ENCODE data around the gene DCLK1. TPM values are rescaled to one million over a fixed set of nuclear protein-coding genes. Genes with fewer than 3 reads are reported as not detected.

The DCLK1 gene
- total RNA-seq, 1 experiment from 2014 or later, result 0.10 TPM

GRCh38 chr13:35856084-35856483, 275.1 kb downstream of the DCLK1 start:
- no peak overlapping the region for H3K4me3 ChIP-seq (replicated peaks in 1 of 2; ENCODE audit: low read depth in 1 of 2, low read length in 2 of 2)
- POLR2A ChIA-PET, result no interaction called here
- H3K9me2 ChIP-seq (ENCODE audit: insufficient read depth), result no peaks in the 10 kb centered on the region
- no peak overlapping the region for H3K27ac ChIP-seq (ENCODE audit: low read depth, low read length)
- no peaks in the 10 kb centered on the region for H4K20me1 ChIP-seq (ENCODE audit: insufficient read depth)
- H3K9ac ChIP-seq (ENCODE audit: low read length), result no peak overlapping the region
- RAD21 ChIA-PET (ENCODE audit: low non-redundant PET in 1 of 2, low total read pairs in 2 of 2, uncharacterized antibody in 2 of 2, unreplicated experiment in 2 of 2), result interaction anchor here in 1 of 2 experiments (0.6 kb wide), 1 partner anchor 168 kb away, joined by 3 read pairs; no protein-coding TSS in a partner anchor
- peak overlapping the region; percentile 47 for H3K4me2 ChIP-seq (ENCODE audit: low read length)
- intact Hi-C loops (cut with micrococcal nuclease), result no loop called here
- no peak for ATAC-seq
- no peak overlapping the region for H2AFZ ChIP-seq (ENCODE audit: low read depth, low read length, poor library complexity, severe bottlenecking)
- DNase-seq (ENCODE audit: low read depth, low spot score), result no peak
- BruUV-seq (replicated peaks), result no TSS peak
- no peaks in the 10 kb centered on the region for H3K9me3 ChIP-seq (ENCODE audit: control insufficient read depth in 1 of 2, insufficient read depth in 1 of 2, low read depth in 1 of 2, low read length in 2 of 2)
- CTCF ChIA-PET, result no interaction called here
- no peaks in the 10 kb centered on the region for H3K79me2 ChIP-seq (ENCODE audit: insufficient read depth, low read length)
- no peak for TF ChIP-seq ELF1 (IDR thresholded peaks at IDR 0.05; ENCODE audit: borderline replicate concordance, low read depth)
- TF ChIP-seq EZH2 (IDR thresholded peaks at IDR 0.05), result no peak
- TF ChIP-seq ZNF274 (IDR thresholded peaks at IDR 0.05; ENCODE audit: low read depth, low read length), result no peak
- no peak for TF ChIP-seq SIN3A (IDR thresholded peaks at IDR 0.05; ENCODE audit: low read depth)
- TF ChIP-seq POLR2AphosphoS5 (IDR thresholded peaks at IDR 0.05; ENCODE audit: low read depth, low read length), result no peak
- no peak for TF ChIP-seq EZH2phosphoT487 (IDR thresholded peaks at IDR 0.05; ENCODE audit: borderline replicate concordance)
- TF ChIP-seq, protein P1, sequence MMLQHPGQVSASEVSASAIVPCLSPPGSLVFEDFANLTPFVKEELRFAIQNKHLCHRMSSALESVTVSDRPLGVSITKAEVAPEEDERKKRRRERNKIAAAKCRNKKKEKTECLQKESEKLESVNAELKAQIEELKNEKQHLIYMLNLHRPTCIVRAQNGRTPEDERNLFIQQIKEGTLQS (IDR thresholded peaks at IDR 0.05), result no peak
- TF ChIP-seq ZFX (IDR thresholded peaks at IDR 0.05), result no peak
- H3K36me3 ChIP-seq (ENCODE audit: control insufficient read depth in 1 of 2, insufficient read depth in 2 of 2, low read length in 2 of 2), result no peaks in the 10 kb centered on the region
- H3K27me3 ChIP-seq (ENCODE audit: insufficient read depth, low read length), result peaks cover 60% of the 10 kb centered on the region
- peaks cover 14 to 16% of the 10 kb centered on the region in 2 experiments for H3K4me1 ChIP-seq (ENCODE audit: control insufficient read depth in 1 of 2, insufficient read depth in 2 of 2, low read length in 2 of 2)

GRCh38 chr13:35855531-35856019, 275.6 kb downstream of the DCLK1 start:
- H3K27ac ChIP-seq (ENCODE audit: low read depth, low read length), result no peak overlapping the region
- no TSS peak for BruUV-seq (replicated peaks)
- H3K27me3 ChIP-seq (ENCODE audit: insufficient read depth, low read length), result peaks cover 64% of the 10 kb centered on the region
- H3K9ac ChIP-seq (ENCODE audit: low read length), result no peak overlapping the region
- ChIA-PET CTCF (no interaction called here), RAD21 (ENCODE audit: low non-redundant PET in 1 of 2, low total read pairs in 2 of 2, uncharacterized antibody in 2 of 2, unreplicated experiment in 2 of 2) (no interaction called here), POLR2A (no interaction called here)
- no peaks in the 10 kb centered on the region for H3K79me2 ChIP-seq (ENCODE audit: insufficient read depth, low read length)
- H3K4me3 ChIP-seq (replicated peaks in 1 of 2; ENCODE audit: low read depth in 1 of 2, low read length in 2 of 2), result no peak overlapping the region
- ATAC-seq (peak; percentile 91), DNase-seq (ENCODE audit: low read depth, low spot score) (peak; percentile 63)
- H3K36me3 ChIP-seq (ENCODE audit: control insufficient read depth in 1 of 2, insufficient read depth in 2 of 2, low read length in 2 of 2), result no peaks in the 10 kb centered on the region
- intact Hi-C loops (cut with micrococcal nuclease), result no loop called here
- H3K9me2 ChIP-seq (ENCODE audit: insufficient read depth), result no peaks in the 10 kb centered on the region
- no peak overlapping the region for H2AFZ ChIP-seq (ENCODE audit: low read depth, low read length, poor library complexity, severe bottlenecking)
- no peaks in the 10 kb centered on the region for H4K20me1 ChIP-seq (ENCODE audit: insufficient read depth)
- peaks cover 14 to 16% of the 10 kb centered on the region in 2 experiments for H3K4me1 ChIP-seq (ENCODE audit: control insufficient read depth in 1 of 2, insufficient read depth in 2 of 2, low read length in 2 of 2)
- peak overlapping the region; percentile 47 for H3K4me2 ChIP-seq (ENCODE audit: low read length)
- H3K9me3 ChIP-seq (ENCODE audit: control insufficient read depth in 1 of 2, insufficient read depth in 1 of 2, low read depth in 1 of 2, low read length in 2 of 2), result no peaks in the 10 kb centered on the region
- TF ChIP-seq, protein P2, sequence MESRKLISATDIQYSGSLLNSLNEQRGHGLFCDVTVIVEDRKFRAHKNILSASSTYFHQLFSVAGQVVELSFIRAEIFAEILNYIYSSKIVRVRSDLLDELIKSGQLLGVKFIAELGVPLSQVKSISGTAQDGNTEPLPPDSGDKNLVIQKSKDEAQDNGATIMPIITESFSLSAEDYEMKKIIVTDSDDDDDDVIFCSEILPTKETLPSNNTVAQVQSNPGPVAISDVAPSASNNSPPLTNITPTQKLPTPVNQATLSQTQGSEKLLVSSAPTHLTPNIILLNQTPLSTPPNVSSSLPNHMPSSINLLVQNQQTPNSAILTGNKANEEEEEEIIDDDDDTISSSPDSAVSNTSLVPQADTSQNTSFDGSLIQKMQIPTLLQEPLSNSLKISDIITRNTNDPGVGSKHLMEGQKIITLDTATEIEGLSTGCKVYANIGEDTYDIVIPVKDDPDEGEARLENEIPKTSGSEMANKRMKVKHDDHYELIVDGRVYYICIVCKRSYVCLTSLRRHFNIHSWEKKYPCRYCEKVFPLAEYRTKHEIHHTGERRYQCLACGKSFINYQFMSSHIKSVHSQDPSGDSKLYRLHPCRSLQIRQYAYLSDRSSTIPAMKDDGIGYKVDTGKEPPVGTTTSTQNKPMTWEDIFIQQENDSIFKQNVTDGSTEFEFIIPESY (IDR thresholded peaks at IDR 0.05; ENCODE audit: extremely low read depth, insufficient replicate concordance, low read length), result no peak
- TF ChIP-seq SRF (IDR thresholded peaks at IDR 0.05; ENCODE audit: low read depth) (no peak), YY1 (IDR thresholded peaks at IDR 0.05; ENCODE audit: extremely low read depth, insufficient replicate concordance, low read depth, low read length) (no peak), SIN3A (IDR thresholded peaks at IDR 0.05; ENCODE audit: low read depth) (no peak), EZH2phosphoT487 (IDR thresholded peaks at IDR 0.05; ENCODE audit: borderline replicate concordance) (no peak), SP1 (IDR thresholded peaks at IDR 0.05; ENCODE audit: low read depth) (peak; percentile 37), EZH2 (IDR thresholded peaks at IDR 0.05) (no peak), CBX3 (IDR thresholded peaks at IDR 0.05; ENCODE audit: low read depth) (no peak), MAX (IDR thresholded peaks at IDR 0.05) (no peak), EGR1 (IDR thresholded peaks at IDR 0.05; ENCODE audit: low read depth) (no peak), CEBPB (IDR thresholded peaks at IDR 0.05; ENCODE audit: low read depth) (no peak), POLR2AphosphoS5 (IDR thresholded peaks at IDR 0.05; ENCODE audit: low read depth, low read length) (no peak), RAD21 (IDR thresholded peaks at IDR 0.05; ENCODE audit: low read depth) (no peak), ZFX (IDR thresholded peaks at IDR 0.05) (no peak)
